ENCODE measurements around the gene PTPN7. TPM values are rescaled to one million over a fixed set of nuclear protein-coding genes. Genes with fewer than 3 reads are reported as not detected.

Gene PTPN7
- total and polyA plus RNA-seq, 10 of the 15 experiments (the other 5 are each of a cell fraction or from before 2014, with no cell fraction given), result 7.9 to 117 (median 102) TPM

DNA sequence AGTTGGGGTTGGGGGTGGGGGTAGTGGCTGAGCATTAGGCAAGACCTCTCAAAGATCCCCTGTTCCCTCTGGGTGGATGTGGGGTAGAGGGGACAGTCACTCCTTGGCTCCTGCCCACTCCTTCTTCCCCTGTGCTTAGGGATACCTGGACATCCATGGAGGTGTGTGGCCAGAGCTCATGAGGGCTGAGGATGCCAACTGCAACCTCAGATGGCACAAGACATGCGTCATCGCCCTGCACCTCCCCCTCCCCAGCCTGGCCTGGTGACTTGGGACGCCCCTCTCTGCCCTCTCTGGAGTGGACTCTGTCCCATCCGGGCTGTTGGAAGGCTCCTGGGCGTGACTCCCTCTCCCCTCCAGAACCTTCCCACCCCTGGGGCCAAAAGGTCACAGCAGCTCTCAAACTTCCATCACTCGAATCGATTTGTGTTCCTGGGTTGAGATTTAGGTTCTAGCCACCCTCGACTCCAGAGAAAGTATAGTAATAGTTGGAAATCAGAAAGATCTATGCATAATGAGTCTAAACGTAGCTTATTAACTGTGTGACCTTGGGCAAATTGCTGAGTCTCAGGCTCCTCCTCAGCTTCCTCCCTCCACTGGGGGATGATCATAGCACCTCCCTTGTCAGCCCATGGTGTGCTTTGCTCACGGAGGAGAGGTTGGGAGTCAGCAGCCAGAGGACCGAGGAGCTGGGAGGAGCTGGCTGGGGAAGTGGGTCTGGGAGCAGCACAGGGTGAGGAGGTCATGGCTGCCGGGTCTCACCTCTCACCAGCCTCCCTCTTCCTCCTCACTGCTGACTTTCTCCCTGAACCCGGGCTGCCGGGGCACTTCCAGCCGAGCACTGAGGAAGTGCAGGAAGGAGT is 2.2 kb upstream of the PTPN7 start (continued):
- TF ChIP-seq MXI1 (IDR thresholded peaks at IDR 0.05; ENCODE audit: low read depth, low read length) (no peak), PML (IDR thresholded peaks at IDR 0.05; ENCODE audit: low read length) (no peak), HDGF (IDR thresholded peaks at IDR 0.05) (peak; percentile 63; the same call in 1 of the 2 replicates)
- TF ChIP-seq, protein P1, sequence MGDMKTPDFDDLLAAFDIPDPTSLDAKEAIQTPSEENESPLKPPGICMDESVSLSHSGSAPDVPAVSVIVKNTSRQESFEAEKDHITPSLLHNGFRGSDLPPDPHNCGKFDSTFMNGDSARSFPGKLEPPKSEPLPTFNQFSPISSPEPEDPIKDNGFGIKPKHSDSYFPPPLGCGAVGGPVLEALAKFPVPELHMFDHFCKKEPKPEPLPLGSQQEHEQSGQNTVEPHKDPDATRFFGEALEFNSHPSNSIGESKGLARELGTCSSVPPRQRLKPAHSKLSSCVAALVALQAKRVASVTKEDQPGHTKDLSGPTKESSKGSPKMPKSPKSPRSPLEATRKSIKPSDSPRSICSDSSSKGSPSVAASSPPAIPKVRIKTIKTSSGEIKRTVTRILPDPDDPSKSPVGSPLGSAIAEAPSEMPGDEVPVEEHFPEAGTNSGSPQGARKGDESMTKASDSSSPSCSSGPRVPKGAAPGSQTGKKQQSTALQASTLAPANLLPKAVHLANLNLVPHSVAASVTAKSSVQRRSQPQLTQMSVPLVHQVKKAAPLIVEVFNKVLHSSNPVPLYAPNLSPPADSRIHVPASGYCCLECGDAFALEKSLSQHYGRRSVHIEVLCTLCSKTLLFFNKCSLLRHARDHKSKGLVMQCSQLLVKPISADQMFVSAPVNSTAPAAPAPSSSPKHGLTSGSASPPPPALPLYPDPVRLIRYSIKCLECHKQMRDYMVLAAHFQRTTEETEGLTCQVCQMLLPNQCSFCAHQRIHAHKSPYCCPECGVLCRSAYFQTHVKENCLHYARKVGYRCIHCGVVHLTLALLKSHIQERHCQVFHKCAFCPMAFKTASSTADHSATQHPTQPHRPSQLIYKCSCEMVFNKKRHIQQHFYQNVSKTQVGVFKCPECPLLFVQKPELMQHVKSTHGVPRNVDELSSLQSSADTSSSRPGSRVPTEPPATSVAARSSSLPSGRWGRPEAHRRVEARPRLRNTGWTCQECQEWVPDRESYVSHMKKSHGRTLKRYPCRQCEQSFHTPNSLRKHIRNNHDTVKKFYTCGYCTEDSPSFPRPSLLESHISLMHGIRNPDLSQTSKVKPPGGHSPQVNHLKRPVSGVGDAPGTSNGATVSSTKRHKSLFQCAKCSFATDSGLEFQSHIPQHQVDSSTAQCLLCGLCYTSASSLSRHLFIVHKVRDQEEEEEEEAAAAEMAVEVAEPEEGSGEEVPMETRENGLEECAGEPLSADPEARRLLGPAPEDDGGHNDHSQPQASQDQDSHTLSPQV (IDR thresholded peaks at IDR 0.05), result no peak

DNA sequence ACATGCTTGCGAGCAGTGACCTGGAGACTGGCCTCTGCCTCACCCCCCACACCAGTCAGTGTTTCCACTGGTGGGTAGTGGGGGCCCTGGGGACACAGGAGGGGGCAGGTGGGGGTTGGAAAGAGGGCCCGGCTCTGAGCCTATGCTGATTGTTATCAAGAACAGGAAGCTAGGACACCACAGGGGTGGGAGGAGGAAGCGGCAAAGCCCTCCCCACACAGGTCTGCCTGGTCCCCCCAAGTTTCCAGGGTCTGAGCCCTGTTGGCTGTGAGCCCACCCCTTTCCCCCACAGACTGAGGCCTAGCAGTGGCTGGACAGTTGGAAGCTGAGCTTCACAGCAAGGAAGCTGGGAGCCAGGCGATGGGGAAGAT is 1.6 kb upstream of the PTPN7 start:
- peaks cover 35% of the 10 kb centered on the region for H3K79me2 ChIP-seq (ENCODE audit: control insufficient read depth, insufficient read depth, low read length)
- BruUV-seq (replicated peaks), result no TSS peak
- FAIRE-seq (peak; percentile 76), ATAC-seq (peak; percentile 33), DNase-seq (ENCODE audit: low read depth, low spot score) (peak; percentile 45)
- RAD21 ChIA-PET (ENCODE audit: unreplicated experiment), result interaction anchor here (1.0 to 1.7 kb wide), 4 partner anchors 17 to 27 kb away, joined by 3 to 8 read pairs (median 3); partner anchors contain the start of gene ARL8A
- peak overlapping the region; percentile 85; the same call in 1 of the 2 replicates for H3K4me3 ChIP-seq
- H3K36me3 ChIP-seq (ENCODE audit: control insufficient read depth in 2 of 2, insufficient read depth in 2 of 2, low read length in 1 of 2), result peaks cover 2 to 4% of the 10 kb centered on the region in 2 experiments; a peak in 2 of 4 replicates
- no peaks in the 10 kb centered on the region for H3K27me3 ChIP-seq (replicated peaks in 1 of 2; ENCODE audit: control insufficient read depth in 2 of 2, insufficient read depth in 2 of 2, low read length in 1 of 2)
- SMC1A ChIA-PET (ENCODE audit: uncharacterized antibody, unreplicated experiment), result interaction anchor here (0.8 to 2.1 kb wide), 6 partner anchors 18 to 180 kb away, joined by 3 to 7 read pairs (median 4); partner anchors contain the start of genes LGR6 and UBE2T
- CTCF ChIA-PET, result interaction anchor here (1.1 to 9.2 kb wide), 7 partner anchors 7 to 154 kb away, joined by 3 to 171 read pairs (median 16); partner anchors contain the start of gene ELF3
- intact Hi-C loops (cut with micrococcal nuclease; ENCODE audit: unreplicated experiment), result no loop called here
- H3K4me2 ChIP-seq (ENCODE audit: control insufficient read depth, insufficient read depth), result peak overlapping the region; percentile 100
- POLR2A ChIA-PET, result interaction anchor here (0.6 to 1.2 kb wide), 3 partner anchors 16 to 179 kb away, joined by 4 to 5 read pairs (median 4); no protein-coding TSS in a partner anchor
- no peaks in the 10 kb centered on the region for H4K20me1 ChIP-seq (ENCODE audit: control insufficient read depth, insufficient read depth)
- peak overlapping the region; percentile 97 for H3K27ac ChIP-seq (ENCODE audit: control insufficient read depth, insufficient read depth)
- H3K9ac ChIP-seq (ENCODE audit: control insufficient read depth, insufficient read depth, low read length), result peak overlapping the region; percentile 100
- H3K4me1 ChIP-seq (ENCODE audit: control insufficient read depth, insufficient read depth, low read length), result peaks cover 66% of the 10 kb centered on the region
- 26% methylated on average over 4 of the region's 4 CpGs for WGBS (ENCODE audit: insufficient coverage, insufficient replicate concordance, low lambda C conversion rate, missing lambda C conversion rate)
- in situ Hi-C loops (cut with MboI), result no loop called here
- H2AFZ ChIP-seq (ENCODE audit: control insufficient read depth, low read depth, low read length), result peak overlapping the region; percentile 9
- no peaks in the 10 kb centered on the region for H3K9me3 ChIP-seq (replicated peaks; ENCODE audit: control insufficient read depth, insufficient read depth, low read length)
- TF ChIP-seq ESRRA (IDR thresholded peaks at IDR 0.05; ENCODE audit: low read length) (no peak), ETV6 (conservative IDR thresholded peaks at IDR 0.05 in 1 of 2, IDR thresholded peaks at IDR 0.05 in 1 of 2; ENCODE audit: borderline replicate concordance in 1 of 2, low read depth in 1 of 2) (peak in 1 of 2 experiments; percentile 53; a peak in 2 of 4 replicates), BCL11A (IDR thresholded peaks at IDR 0.05; ENCODE audit: low read depth, low read length) (peak; percentile 40; the same call in 1 of the 2 replicates), IKZF2 (IDR thresholded peaks at IDR 0.05) (peak in 1 of 2 experiments; percentile 54; a peak in 3 of 4 replicates)
- TF ChIP-seq, protein P2, sequence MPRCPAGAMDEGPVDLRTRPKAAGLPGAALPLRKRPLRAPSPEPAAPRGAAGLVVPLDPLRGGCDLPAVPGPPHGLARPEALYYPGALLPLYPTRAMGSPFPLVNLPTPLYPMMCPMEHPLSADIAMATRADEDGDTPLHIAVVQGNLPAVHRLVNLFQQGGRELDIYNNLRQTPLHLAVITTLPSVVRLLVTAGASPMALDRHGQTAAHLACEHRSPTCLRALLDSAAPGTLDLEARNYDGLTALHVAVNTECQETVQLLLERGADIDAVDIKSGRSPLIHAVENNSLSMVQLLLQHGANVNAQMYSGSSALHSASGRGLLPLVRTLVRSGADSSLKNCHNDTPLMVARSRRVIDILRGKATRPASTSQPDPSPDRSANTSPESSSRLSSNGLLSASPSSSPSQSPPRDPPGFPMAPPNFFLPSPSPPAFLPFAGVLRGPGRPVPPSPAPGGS (IDR thresholded peaks at IDR 0.05; ENCODE audit: borderline replicate concordance, insufficient read depth, low read depth, low read length, poor library complexity, severe bottlenecking), result no peak
